Chondrocyte (in vitro differentiated cells): ENCODE measurements around the gene ATM. TPM values are rescaled to one million over a fixed set of nuclear protein-coding genes. Genes with fewer than 3 reads are reported as not detected.
A peak's percentile ranks its signal among the peaks of the same experiment; 100 is the strongest.
"Not testable (repeated sequence)": the region's sequence is repeated elsewhere in the genome, so short reads cannot be mapped to it uniquely, and the experiment has no call there.

Experiments used
- DNase-seq: peaks from one replicate; pipeline ENCODE4 v3.0.0; 2021; ENCODE audit warnings: mixed read lengths, low spot score
- H3K27ac Mint-ChIP-seq: one replicate; pipeline ENCODE4 v1.8.0; 2021; ENCODE audit warnings: mild to moderate bottlenecking, moderate library complexity, mixed read lengths; ENCODE audit not compliant: unreplicated experiment
- H3K27me3 Mint-ChIP-seq: 2 replicates; pipeline ENCODE4 v1.8.0; 2021; ENCODE audit warnings: low read depth, mixed read lengths
- H3K36me3 Mint-ChIP-seq: 2 replicates; pipeline ENCODE4 v1.8.0; 2021; ENCODE audit warnings: low read depth, mixed read lengths
- H3K4me1 Mint-ChIP-seq: 2 replicates; pipeline ENCODE4 v1.8.0; 2021; ENCODE audit warnings: low read depth, mild to moderate bottlenecking, mixed read lengths
- H3K4me3 Mint-ChIP-seq: one replicate; pipeline ENCODE4 v1.8.0; 2021; ENCODE audit warnings: mild to moderate bottlenecking, moderate library complexity, mixed read lengths; ENCODE audit not compliant: unreplicated experiment
- H3K9me3 Mint-ChIP-seq: 2 replicates; pipeline ENCODE4 v1.8.0; 2021; ENCODE audit warnings: low read depth, mixed read lengths
- CTCF ChIP-seq: fragments of 200-600 bp; sonication (generic); IDR thresholded peaks from 2 replicates; pipeline ENCODE4 v1.5.0; 2021; ENCODE audit warnings: antibody characterized with exemption, mild to moderate bottlenecking, moderate library complexity
- total RNA-seq: library from RNA; stranded (reverse); gene quantifications from 3 replicates; pipeline ENCODE4 v1.2.1, GENCODE V29; 2021

The ATM gene
- total RNA-seq, 1 donor from 2014 or later, result 59.5 TPM

DNA sequence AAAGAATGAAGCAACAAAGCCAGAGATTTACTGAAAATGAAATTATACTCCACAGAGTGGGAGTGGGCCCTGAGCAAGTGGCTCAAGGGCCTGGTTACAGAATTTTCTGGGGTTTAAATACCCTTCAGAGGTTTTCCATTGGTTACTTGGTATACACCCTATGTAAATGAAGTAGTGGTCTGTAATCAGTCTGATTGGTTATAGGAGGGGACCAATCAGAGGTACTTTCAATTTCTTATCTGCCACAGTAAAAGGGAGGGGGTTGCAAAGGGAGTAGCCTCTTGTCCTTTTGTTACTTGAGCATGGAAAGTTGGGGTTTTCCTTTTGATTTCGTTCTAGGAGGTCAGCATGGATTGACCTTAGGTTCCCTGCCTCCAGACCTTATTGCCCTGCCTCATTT is 63.5 kb downstream of the ATM start:
- Mint-ChIP-seq H3K27me3 (no peaks in the 10 kb centered on the region), H3K36me3 (peaks cover 20% of the 10 kb centered on the region), H3K4me1 (no peaks in the 10 kb centered on the region), H3K9me3 (no peaks in the 10 kb centered on the region), H3K27ac (no peak overlapping the region), H3K4me3 (no peak overlapping the region)
- no peak for DNase-seq
- no peak for TF ChIP-seq CTCF

DNA sequence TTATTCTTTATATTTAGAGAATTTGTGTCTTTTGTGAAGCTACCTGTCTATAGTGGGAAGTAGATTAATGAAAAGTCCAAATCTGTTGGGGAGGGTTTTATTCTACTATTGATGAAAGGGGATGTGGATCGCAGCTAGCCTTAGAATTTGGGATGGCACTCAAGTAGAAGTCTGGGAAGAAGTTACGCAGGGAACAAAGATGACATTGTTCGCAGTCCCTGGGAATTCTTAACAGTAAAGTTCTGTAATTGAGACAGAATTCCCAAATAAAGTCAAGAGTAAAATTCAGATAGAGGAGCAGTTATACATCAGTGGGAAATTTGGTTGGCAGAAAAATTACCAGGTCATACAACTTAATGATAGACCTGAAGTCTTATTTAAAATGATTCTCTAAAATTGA is 64.1 kb downstream of the ATM start:
- H3K27me3 Mint-ChIP-seq, result no peaks in the 10 kb centered on the region
- H3K36me3 Mint-ChIP-seq, result peaks cover 22% of the 10 kb centered on the region
- H3K4me3 Mint-ChIP-seq, result no peak overlapping the region
- no peaks in the 10 kb centered on the region for H3K4me1 Mint-ChIP-seq
- TF ChIP-seq CTCF, result no peak
- no peak overlapping the region for H3K27ac Mint-ChIP-seq
- H3K9me3 Mint-ChIP-seq, result no peaks in the 10 kb centered on the region
- no peak for DNase-seq

DNA sequence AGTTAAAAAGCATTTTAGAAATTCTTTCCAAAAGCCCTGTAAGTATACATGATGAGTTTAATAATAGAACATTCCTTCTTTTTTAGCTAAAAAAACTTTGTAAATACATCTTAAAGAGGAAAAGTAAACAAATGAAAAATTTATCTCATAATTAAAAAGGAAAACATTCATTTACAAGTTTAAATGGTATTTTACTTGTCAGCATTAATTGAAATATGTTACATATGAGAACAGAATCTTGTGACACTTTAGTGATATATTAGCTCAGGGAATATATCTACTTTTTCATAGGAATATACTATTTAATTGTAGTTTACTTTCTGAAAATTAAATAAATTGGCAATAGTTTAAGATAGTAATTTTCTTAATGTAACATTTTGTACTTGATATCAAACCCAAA is 66.2 kb downstream of the ATM start:
- H3K9me3 Mint-ChIP-seq, H3K27ac Mint-ChIP-seq, H3K4me1 Mint-ChIP-seq, H3K27me3 Mint-ChIP-seq, DNase-seq, H3K4me3 Mint-ChIP-seq: not testable (repeated sequence)
- peaks cover 22% of the 10 kb centered on the region for H3K36me3 Mint-ChIP-seq

DNA sequence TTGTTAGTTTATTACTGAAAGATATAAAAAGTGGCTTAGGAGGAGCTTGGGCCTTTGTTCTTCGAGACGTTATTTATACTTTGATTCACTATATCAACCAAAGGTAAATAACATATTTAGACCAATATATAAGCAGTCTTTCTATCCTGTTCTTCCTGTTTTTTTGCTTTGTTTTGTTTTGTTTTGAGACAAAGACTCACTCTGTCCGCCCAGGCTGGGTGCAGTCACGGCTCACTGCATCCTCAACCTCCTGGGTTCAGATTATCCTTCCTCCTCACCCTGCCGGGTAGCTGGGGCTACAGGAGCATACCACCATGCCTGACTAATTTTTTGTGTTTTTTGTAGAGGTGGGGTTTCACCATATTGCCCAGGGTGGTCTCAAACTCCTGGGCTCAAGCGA is 66.8 kb downstream of the ATM start:
- no peak for DNase-seq
- Mint-ChIP-seq H3K4me3 (no peak overlapping the region), H3K27ac (no peak overlapping the region), H3K27me3 (no peaks in the 10 kb centered on the region), H3K9me3 (no peaks in the 10 kb centered on the region), H3K36me3 (peaks cover 20% of the 10 kb centered on the region), H3K4me1 (no peaks in the 10 kb centered on the region)
- no peak for TF ChIP-seq CTCF

- no peaks in the 10 kb centered on the region for H3K9me3 Mint-ChIP-seq
- peaks cover 14% of the 10 kb centered on the region for H3K36me3 Mint-ChIP-seq
- no peaks in the 10 kb centered on the region for H3K4me1 Mint-ChIP-seq
- H3K4me3 Mint-ChIP-seq, result no peak overlapping the region
- TF ChIP-seq CTCF, result no peak
- no peak for DNase-seq
- H3K27me3 Mint-ChIP-seq, result no peaks in the 10 kb centered on the region
- H3K27ac Mint-ChIP-seq, result no peak overlapping the region
These were observed 70.4 kb downstream of the ATM start for GRCh38 chr11:108293229-108293628.

DNA sequence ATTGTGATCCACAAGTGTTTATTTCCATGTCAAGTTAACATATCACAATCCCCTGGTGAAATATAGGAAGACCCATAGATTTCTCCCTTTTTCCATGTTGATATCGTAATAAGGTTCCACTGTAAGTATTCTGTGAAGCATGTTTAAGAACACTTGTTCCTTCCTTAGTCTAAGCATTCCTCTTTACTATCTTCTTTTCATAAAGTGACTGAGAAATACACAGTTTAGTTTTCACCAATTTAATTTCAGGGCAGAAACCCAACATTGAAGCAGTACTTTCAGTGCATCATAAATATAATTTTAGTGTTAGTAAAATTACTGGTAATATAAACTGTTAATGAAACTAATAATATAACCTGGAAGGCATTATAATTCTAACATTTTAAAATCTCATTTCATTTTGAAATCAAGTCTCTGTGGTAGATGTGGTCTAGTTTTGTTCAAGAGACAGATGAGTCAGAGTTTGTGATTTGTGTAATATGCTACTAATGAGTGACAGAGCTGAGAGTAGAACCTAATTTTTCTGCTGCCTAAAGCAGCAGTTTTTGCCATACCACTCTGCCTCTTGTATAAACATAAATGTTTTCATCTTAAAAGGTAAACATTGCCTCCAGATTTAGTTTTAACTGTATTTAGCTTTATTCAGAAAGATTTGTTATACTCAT is 79.4 kb downstream of the ATM start:
- peaks cover 25% of the 10 kb centered on the region for H3K36me3 Mint-ChIP-seq
- no peak for DNase-seq
- peak overlapping the region; percentile 0 for H3K27ac Mint-ChIP-seq
- no peaks in the 10 kb centered on the region for H3K9me3 Mint-ChIP-seq
- peaks cover 15% of the 10 kb centered on the region for H3K4me1 Mint-ChIP-seq
- H3K4me3 Mint-ChIP-seq, result no peak overlapping the region
- TF ChIP-seq CTCF, result no peak
- H3K27me3 Mint-ChIP-seq, result no peaks in the 10 kb centered on the region
